GM12864 (cell line): Measurements from ENCODE around the gene WDR49.

ENCODE experiments used
- DNase-seq: peaks from one replicate; pipeline ENCODE4 v3.0.0-alpha.2; 2011; ENCODE audit warnings: low read depth
- H3K4me3 ChIP-seq: 2 replicates; pipeline ENCODE4 v1.5.1; 2011; ENCODE audit warnings: mild to moderate bottlenecking, low read depth, low read length, control low read depth
- TF ChIP-seq, protein P1 (sequence below): IDR thresholded peaks from 2 replicates; pipeline ENCODE4 v1.5.1; 2011; ENCODE audit warnings: low read depth, mild to moderate bottlenecking, moderate library complexity, low read length, control low read depth, inconsistent platforms; ENCODE audit errors: missing control alignments

The WDR49 gene

GRCh38 chr3:167564612-167565011 is 89.1 kb downstream of the WDR49 start:
- no peak overlapping the region for H3K4me3 ChIP-seq
- TF ChIP-seq, protein P1, sequence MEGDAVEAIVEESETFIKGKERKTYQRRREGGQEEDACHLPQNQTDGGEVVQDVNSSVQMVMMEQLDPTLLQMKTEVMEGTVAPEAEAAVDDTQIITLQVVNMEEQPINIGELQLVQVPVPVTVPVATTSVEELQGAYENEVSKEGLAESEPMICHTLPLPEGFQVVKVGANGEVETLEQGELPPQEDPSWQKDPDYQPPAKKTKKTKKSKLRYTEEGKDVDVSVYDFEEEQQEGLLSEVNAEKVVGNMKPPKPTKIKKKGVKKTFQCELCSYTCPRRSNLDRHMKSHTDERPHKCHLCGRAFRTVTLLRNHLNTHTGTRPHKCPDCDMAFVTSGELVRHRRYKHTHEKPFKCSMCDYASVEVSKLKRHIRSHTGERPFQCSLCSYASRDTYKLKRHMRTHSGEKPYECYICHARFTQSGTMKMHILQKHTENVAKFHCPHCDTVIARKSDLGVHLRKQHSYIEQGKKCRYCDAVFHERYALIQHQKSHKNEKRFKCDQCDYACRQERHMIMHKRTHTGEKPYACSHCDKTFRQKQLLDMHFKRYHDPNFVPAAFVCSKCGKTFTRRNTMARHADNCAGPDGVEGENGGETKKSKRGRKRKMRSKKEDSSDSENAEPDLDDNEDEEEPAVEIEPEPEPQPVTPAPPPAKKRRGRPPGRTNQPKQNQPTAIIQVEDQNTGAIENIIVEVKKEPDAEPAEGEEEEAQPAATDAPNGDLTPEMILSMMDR, result no peak
- DNase-seq, result no peak

DNA sequence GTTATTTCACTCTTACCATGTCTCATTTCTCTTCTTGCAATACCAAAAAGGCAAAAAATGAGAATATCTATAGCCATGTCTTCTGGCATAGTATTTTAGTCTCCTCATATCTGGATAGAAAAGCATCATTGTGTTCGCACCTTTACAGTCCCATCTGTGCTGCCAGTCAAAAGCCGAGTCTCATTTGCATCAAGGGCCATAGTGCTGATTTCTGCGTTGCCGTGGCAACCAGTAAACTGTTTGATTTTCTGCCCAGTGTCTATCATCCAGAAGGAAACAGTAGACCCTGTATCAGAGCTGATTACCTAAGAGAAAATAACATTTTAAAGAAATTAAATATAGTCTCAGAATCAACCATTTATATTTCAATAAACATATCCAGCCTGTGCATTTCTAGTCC is 93.8 kb downstream of the WDR49 start:
- TF ChIP-seq, protein P1, result no peak
- H3K4me3 ChIP-seq, result no peak overlapping the region
- DNase-seq, result no peak

- TF ChIP-seq, protein P1, result no peak
- no peak overlapping the region for H3K4me3 ChIP-seq
- DNase-seq, result no peak
Observed at GRCh38 chr3:167554898-167555297, 98.8 kb downstream of the WDR49 start.

DNA sequence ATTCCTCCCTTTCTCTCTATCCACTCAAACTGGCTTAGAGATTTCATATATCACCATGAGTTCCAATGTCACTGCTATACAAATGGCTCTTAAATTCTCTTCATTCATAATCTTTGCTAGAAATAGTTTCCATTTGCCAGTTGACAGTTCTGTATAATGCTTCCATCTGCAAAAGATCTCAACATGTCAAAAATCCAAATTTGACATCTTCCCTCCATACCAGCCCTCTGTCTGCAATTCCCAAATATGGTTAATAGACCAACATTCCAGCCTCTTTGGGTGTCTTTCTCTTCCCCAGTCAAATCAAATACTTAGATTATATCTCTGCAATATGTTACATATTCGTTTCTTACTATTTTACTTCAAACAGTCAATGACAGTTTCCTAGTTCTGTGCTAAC is 115.7 kb downstream of the WDR49 start:
- TF ChIP-seq, protein P1, result no peak
- no peak overlapping the region for H3K4me3 ChIP-seq
- no peak for DNase-seq

GRCh38 chr3:167521006-167521355 is 132.8 kb downstream of the WDR49 start:
- no peak for DNase-seq
- H3K4me3 ChIP-seq, result no peak overlapping the region
- TF ChIP-seq, protein P1, result no peak

DNA sequence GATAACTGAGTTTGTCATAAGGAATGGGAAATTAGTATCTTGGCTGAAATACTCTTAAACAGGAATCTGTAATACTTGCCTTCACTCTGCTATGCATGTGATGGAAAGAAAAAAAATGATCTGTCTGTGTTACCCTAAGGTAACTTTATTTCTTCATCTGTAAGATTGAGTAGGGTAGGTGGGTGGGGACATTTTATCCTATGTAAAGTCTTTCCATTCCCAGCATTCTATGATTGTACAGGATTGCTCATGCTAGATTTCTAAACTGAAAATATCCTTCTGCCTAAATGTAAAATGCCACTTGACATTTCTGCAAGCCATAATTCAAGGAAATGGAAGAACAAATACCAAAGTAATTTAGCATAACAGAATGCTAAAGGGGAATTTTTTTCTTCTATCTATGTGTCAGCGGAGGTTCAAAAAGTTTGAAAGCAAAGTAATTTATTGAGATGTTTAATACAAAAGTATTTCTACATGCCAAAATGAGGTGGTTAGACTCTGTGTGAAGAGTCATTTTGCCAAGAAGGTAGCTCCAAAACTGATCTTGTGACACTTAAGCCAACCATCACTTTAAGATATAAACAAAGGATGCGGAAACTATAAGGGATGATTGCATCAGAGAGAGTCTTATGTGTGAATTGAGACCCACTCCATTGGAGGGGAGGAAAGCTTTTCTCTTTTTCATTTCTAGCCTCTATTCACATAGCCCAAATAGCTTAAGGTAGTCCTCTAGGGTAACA is 133.3 kb downstream of the WDR49 start:
- TF ChIP-seq, protein P1, result no peak
- no peak for DNase-seq
- H3K4me3 ChIP-seq, result no peak overlapping the region

GRCh38 chr3:167507954-167508353 is 145.8 kb downstream of the WDR49 start:
- DNase-seq, result no peak
- H3K4me3 ChIP-seq, result no peak overlapping the region
- TF ChIP-seq, protein P1, result no peak
